GM12878 (cell line): ENCODE data around the gene ZDHHC9. TPM values are rescaled to one million over a fixed set of nuclear protein-coding genes. Genes with fewer than 3 reads are reported as not detected.
A peak's percentile ranks its signal among the peaks of the same experiment; 100 is the strongest.

ENCODE experiments used
- ATAC-seq: fragments of 200-7000 bp; cut with Tn5 transposase; 3 replicates; pipeline ENCODE4 v1.9.1; 2020; ENCODE audit warnings: mild to moderate bottlenecking, moderate library complexity
- BruUV-seq: library from RNA; stranded (reverse); fragments of 400-500 nt; replicated peaks from 2 replicates; lab custom pipeline; 2021; lab: Mats Ljungman, UMichigan
- CTCF ChIA-PET: fragments of 300-600 bp; sonication (Branson Sonifier 250); formaldehyde crosslinking; extraction: SDS; loops from one replicate; lab custom pipeline; 2021; ENCODE audit warnings: inconsistent platforms; lab: Yijun Ruan, JAX
- POLR2A ChIA-PET: fragments of 350-600 bp; formaldehyde crosslinking; extraction: SDS; loops from one replicate; lab custom pipeline; 2021; ENCODE audit warnings: inconsistent platforms; lab: Charles Lee
- RAD21 ChIA-PET: fragments of 300-600 bp; sonication (Branson Sonifier 250); formaldehyde crosslinking; loops from one replicate; lab custom pipeline; 2023; ENCODE audit warnings: antibody characterized with exemption; ENCODE audit not compliant: unreplicated experiment; lab: Charles Lee
- SMC1A ChIA-PET: fragments of 300-600 bp; sonication (Branson Sonifier 250); formaldehyde crosslinking; loops from one replicate; lab custom pipeline; 2023; ENCODE audit not compliant: unreplicated experiment, uncharacterized antibody; lab: Charles Lee
- DNase-seq: peaks from one replicate; pipeline ENCODE4 v3.0.0-alpha.2; 2011; ENCODE audit warnings: low read depth, low spot score
- FAIRE-seq: peaks from 3 replicates; lab custom pipeline; 2011; peaks lifted over from hg19 to GRCh38; lab: Jason Lieb, UNC
- H2AFZ ChIP-seq: 2 replicates; pipeline ENCODE4 v1.6.0; 2011; ENCODE audit warnings: low read depth, low read length, control low read depth; ENCODE audit not compliant: control insufficient read depth
- H3K27ac ChIP-seq: 2 replicates; pipeline ENCODE4 v1.5.1; 2011; ENCODE audit warnings: control low read depth; ENCODE audit not compliant: control insufficient read depth, insufficient read depth
- H3K27me3 ChIP-seq, 2 experiments: replicated peaks in 1 of 2; 2 replicates each; pipeline versions ENCODE4 v1.6.0 to v1.6.1; 2011; ENCODE audit warnings: low read length in 1 of 2; ENCODE audit not compliant: control insufficient read depth in 2 of 2, insufficient read depth in 2 of 2
- H3K36me3 ChIP-seq, 2 experiments: 2 replicates each; pipeline ENCODE4 v1.5.1; 2011; ENCODE audit warnings: low read length in 1 of 2; ENCODE audit not compliant: control insufficient read depth in 2 of 2, insufficient read depth in 2 of 2
- H3K4me1 ChIP-seq: 2 replicates; pipeline ENCODE4 v1.6.1; 2011; ENCODE audit warnings: mild to moderate bottlenecking, low read length, moderate library complexity, mixed read lengths; ENCODE audit not compliant: control insufficient read depth, insufficient read depth
- H3K4me2 ChIP-seq: 2 replicates; pipeline ENCODE4 v1.6.0; 2011; ENCODE audit warnings: control low read depth; ENCODE audit not compliant: control insufficient read depth, insufficient read depth
- H3K4me3 ChIP-seq: fragments of 200-600 bp; sonication (generic); 2 replicates; pipeline ENCODE4 v1.5.1; 2016
- H3K79me2 ChIP-seq: 2 replicates; pipeline ENCODE4 v1.6.0; 2011; ENCODE audit warnings: low read length; ENCODE audit not compliant: control insufficient read depth, insufficient read depth
- H3K9ac ChIP-seq: 2 replicates; pipeline ENCODE4 v1.8.0; 2011; ENCODE audit warnings: low read length, control low read depth, mixed read lengths; ENCODE audit not compliant: control insufficient read depth, insufficient read depth
- H3K9me3 ChIP-seq: replicated peaks from 3 replicates; pipeline ENCODE4 v1.5.1; 2011; ENCODE audit warnings: mild to moderate bottlenecking, low read length; ENCODE audit not compliant: control insufficient read depth, insufficient read depth
- H4K20me1 ChIP-seq: 2 replicates; pipeline ENCODE4 v1.6.0; 2011; ENCODE audit not compliant: control insufficient read depth, insufficient read depth
- CEBPB ChIP-seq, 2 experiments: fragments of 150-350 bp in 1 of 2; IDR thresholded peaks; 2 replicates each; pipeline ENCODE4 v1.6.1; 2012 to 2014; ENCODE audit warnings: low read depth in 2 of 2, low read length in 2 of 2, borderline replicate concordance in 1 of 2, inconsistent platforms in 1 of 2
- IKZF2 ChIP-seq, 2 experiments: fragments of 450-650 bp; IDR thresholded peaks; 2 replicates each; pipeline ENCODE4 v1.6.1; 2017; ENCODE audit warnings: mild to moderate bottlenecking in 2 of 2, moderate library complexity in 2 of 2
- POLR2A ChIP-seq: IDR thresholded peaks from 2 replicates; pipeline ENCODE4 v1.6.1; 2011; ENCODE audit warnings: low read depth, mild to moderate bottlenecking, low read length
- SP1 ChIP-seq: IDR thresholded peaks from one replicate; pipeline ENCODE4 v1.6.1; 2011; ENCODE audit warnings: low read depth, low read length
- WGBS: methylation state at CpG from one replicate; pipeline ENCODE4 v1.1.6; 2016; ENCODE audit warnings: low lambda C conversion rate; ENCODE audit not compliant: insufficient replicate concordance, insufficient coverage; ENCODE audit errors: missing lambda C conversion rate; 5-methylcytosine and 5-hydroxymethylcytosine counted together
- in situ Hi-C: fragments of 300-500 bp; cut with MboI; formaldehyde crosslinking; loops from 9 replicates; pipeline ENCODE4 v1.14.3; 2018; ENCODE audit warnings: mixed read lengths
- intact Hi-C: fragments of 100-400 bp; cut with micrococcal nuclease; formaldehyde crosslinking; loops from one replicate; pipeline ENCODE4 v1.14.2; 2022; ENCODE audit not compliant: unreplicated experiment
- polyA plus RNA-seq, 11 experiments: library from polyadenylated mRNA; depleted of rRNA in 4 of 11; unstranded in 6 of 11; stranded (reverse) in 5 of 11; fragments of >200 nt; fragmentation: Nextera tagmentation in 4 of 11; fragmentation: Illumina TruSeq in 1 of 11; extraction: Ambion mirVana in 4 of 11; extraction: Trizol in 1 of 11; gene quantifications; 1 replicate in 1 of 11; 2 replicates in 10 of 11; pipeline versions ENCODE4 v1.2.1 to v1.2.3, GENCODE V29; 2011 to 2016; ENCODE audit warnings: inconsistent platforms in 2 of 11, missing spikeins in 2 of 11, low read depth in 1 of 11
- total RNA-seq, 4 experiments: library from RNA; depleted of rRNA in 3 of 4; stranded (reverse); fragments of >200 nt in 3 of 4; fragmentation: Illumina TruSeq in 1 of 4; extraction: Trizol in 1 of 4; gene quantifications; 2 replicates each; pipeline versions ENCODE4 v1.2.1 to v1.2.3, GENCODE V29; 2013 to 2021

Gene ZDHHC9
- total and polyA plus RNA-seq, 10 of the 15 experiments (the other 5 are each of a cell fraction or from before 2014, with no cell fraction given) = 1.8 to 13.0 (median 5.4) TPM

DNA sequence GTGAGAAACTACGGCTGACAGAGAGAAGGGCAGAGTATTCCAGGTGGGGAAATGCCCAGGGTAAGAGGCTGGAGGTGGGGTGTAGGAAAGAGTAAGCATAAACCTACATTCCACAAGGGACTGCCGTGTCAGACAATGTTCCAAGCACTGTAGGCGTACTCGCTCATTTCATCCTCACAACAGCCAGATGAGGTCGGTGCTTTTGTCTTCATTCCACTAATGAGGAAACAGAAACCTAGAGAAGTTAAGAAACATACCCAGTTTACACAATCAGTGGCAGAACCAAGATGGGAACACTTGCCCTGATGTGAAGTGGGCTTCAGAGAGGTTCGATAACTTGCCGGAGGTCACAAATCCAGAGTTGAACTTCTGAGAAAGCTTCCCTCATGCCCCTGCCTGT lies 59.3 kb downstream of the ZDHHC9 start:
- TF ChIP-seq SP1 = no peak
- TF ChIP-seq CEBPB (IDR thresholded peaks at IDR 0.05; ENCODE audit: borderline replicate concordance in 1 of 2, low read depth in 2 of 2, low read length in 2 of 2) = no peak
- ChIA-PET RAD21 (interaction anchor here (1.1 to 7.0 kb wide), 3 partner anchors 13 to 30 kb away, joined by 3 to 166 read pairs (median 65); no protein-coding TSS in a partner anchor), POLR2A (interaction anchor here (1.4 to 11.2 kb wide), 2 partner anchors 14 to 25 kb away, joined by 4 to 169 read pairs; no protein-coding TSS in a partner anchor), SMC1A (interaction anchor here (1.8 to 14.8 kb wide), 3 partner anchors 12 to 26 kb away, joined by 9 to 165 read pairs (median 58); no protein-coding TSS in a partner anchor), CTCF (interaction anchor here (1.0 to 4.9 kb wide), 3 partner anchors 13 to 41 kb away, joined by 4 to 66 read pairs (median 7); no protein-coding TSS in a partner anchor)
- intact Hi-C loops = no loop called here
- H2AFZ ChIP-seq = no peak overlapping the region
- H3K79me2 ChIP-seq = peaks cover 76% of the 10 kb centered on the region
- peak overlapping the region; percentile 96 for H3K27ac ChIP-seq
- H3K9me3 ChIP-seq = no peaks in the 10 kb centered on the region
- H4K20me1 ChIP-seq = no peaks in the 10 kb centered on the region
- H3K4me3 ChIP-seq = peak overlapping the region; percentile 84
- H3K4me1 ChIP-seq = peaks cover 35% of the 10 kb centered on the region
- WGBS = 51% methylated on average over 7 of the region's 7 CpGs
- DNase-seq (no peak), ATAC-seq (no peak), FAIRE-seq (no peak)
- no peaks in the 10 kb centered on the region for H3K27me3 ChIP-seq
- H3K9ac ChIP-seq = 0 out of 2 replicates have a peak overlapping the region, but pooled peaks have one; percentile 2
- peak overlapping the region; percentile 12 for H3K4me2 ChIP-seq
- in situ Hi-C loops = no loop called here
- BruUV-seq = no TSS peak
- peaks cover 2 to 11% of the 10 kb centered on the region in 2 experiments for H3K36me3 ChIP-seq

DNA sequence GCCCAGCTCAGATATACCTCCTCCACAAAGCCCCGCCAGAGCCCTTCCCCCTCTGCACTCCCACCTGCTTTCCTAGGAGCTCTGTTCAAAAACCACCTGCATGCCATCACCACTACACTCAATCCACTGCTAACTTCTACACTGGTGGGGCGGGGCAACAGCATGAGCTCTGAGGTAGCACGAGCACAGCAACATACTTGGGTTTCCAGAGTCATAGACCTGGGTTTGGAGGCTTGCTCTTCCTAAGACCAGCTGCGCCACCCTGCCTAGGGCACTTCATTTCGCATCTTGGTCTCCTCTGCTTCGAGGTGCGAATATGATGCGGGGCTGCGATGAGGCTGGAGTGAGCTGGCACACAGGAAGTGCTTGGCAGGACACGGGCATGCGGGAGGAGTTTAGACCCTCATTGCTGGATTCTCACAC lies 60.4 kb downstream of the ZDHHC9 start:
- H3K79me2 ChIP-seq = peaks cover 81% of the 10 kb centered on the region
- no peaks in the 10 kb centered on the region for H3K27me3 ChIP-seq
- POLR2A ChIA-PET = interaction anchor here (0.6 to 11.2 kb wide), 4 partner anchors 12 to 61 kb away, joined by 4 to 169 read pairs (median 4); partner anchors contain the start of gene ZDHHC9
- DNase-seq (no peak), FAIRE-seq (no peak), ATAC-seq (no peak)
- H2AFZ ChIP-seq = no peak overlapping the region
- H3K36me3 ChIP-seq = peaks cover 2 to 11% of the 10 kb centered on the region in 2 experiments
- peak; percentile 60 for TF ChIP-seq POLR2A
- no peak for TF ChIP-seq IKZF2 (IDR thresholded peaks at IDR 0.05)
- SMC1A ChIA-PET = interaction anchor here (0.6 to 14.8 kb wide), 11 partner anchors 11 to 244 kb away, joined by 3 to 165 read pairs (median 4); no protein-coding TSS in a partner anchor
- H3K4me1 ChIP-seq = peaks cover 40% of the 10 kb centered on the region
- no peaks in the 10 kb centered on the region for H3K9me3 ChIP-seq
- no TSS peak for BruUV-seq
- 27% methylated on average over 11 of the region's 11 CpGs for WGBS
- H3K4me3 ChIP-seq = peak overlapping the region; percentile 84
- peak overlapping the region; percentile 96 for H3K27ac ChIP-seq
- CTCF ChIA-PET = interaction anchor here (0.9 to 4.9 kb wide), 4 partner anchors 12 to 146 kb away, joined by 3 to 66 read pairs (median 10); no protein-coding TSS in a partner anchor
- peak overlapping the region; percentile 93 for H3K9ac ChIP-seq
- in situ Hi-C loops = no loop called here
- RAD21 ChIA-PET = interaction anchor here (1.0 to 7.0 kb wide), 4 partner anchors 12 to 29 kb away, joined by 3 to 166 read pairs (median 34); no protein-coding TSS in a partner anchor
- intact Hi-C loops = no loop called here
- H3K4me2 ChIP-seq = peak overlapping the region; percentile 92
- H4K20me1 ChIP-seq = no peaks in the 10 kb centered on the region
